ENCODE results near the gene PCED1B. TPM values are rescaled to one million over a fixed set of nuclear protein-coding genes. Genes with fewer than 3 reads are reported as not detected.

Gene PCED1B
- total and polyA plus RNA-seq, 2 experiments from 2014 or later = 5.1 to 6.6 TPM

GRCh38 chr12:47228802-47229201 lies 149.4 kb downstream of the PCED1B start:
- Histone ChIP-seq H3F3A (replicated peaks; ENCODE audit: low read depth) (0 out of 2 replicates have a peak, but pooled peaks cover 5% of the 10 kb centered on the region), H3K36me3 (ENCODE audit: insufficient read depth) (no peaks in the 10 kb centered on the region), H3K79me2 (replicated peaks; ENCODE audit: insufficient read depth) (no peaks in the 10 kb centered on the region), H3K27me3 (ENCODE audit: insufficient read depth) (no peaks in the 10 kb centered on the region), H3K27ac (ENCODE audit: low read depth) (no peak overlapping the region), H4K20me1 (replicated peaks; ENCODE audit: insufficient read depth) (no peaks in the 10 kb centered on the region), H3K4me1 (ENCODE audit: insufficient read depth) (peaks cover 31% of the 10 kb centered on the region), H3K4me2 (no peak overlapping the region), H3K9me2 (ENCODE audit: insufficient read depth) (no peaks in the 10 kb centered on the region), H3K4me3 (no peak overlapping the region), H2AFZ (no peak overlapping the region)
- ATAC-seq (no peak), DNase-seq (ENCODE audit: low spot score) (no peak)
- Mint-ChIP-seq H3K27me3 (ENCODE audit: insufficient read depth, low read depth, poor library complexity) (peaks cover 6% of the 10 kb centered on the region), H3K27ac (no peak overlapping the region), H3K36me3 (ENCODE audit: low read depth) (no peaks in the 10 kb centered on the region; the same call in 2 of the 3 replicates), H3K4me3 (no peak overlapping the region), H3K4me1 (peaks cover 30% of the 10 kb centered on the region), H3K9me3 (no peaks in the 10 kb centered on the region)
- TF ChIP-seq EZH2phosphoT487 (IDR thresholded peaks at IDR 0.05; ENCODE audit: unreplicated experiment) = no peak
- TF ChIP-seq STAT1 (IDR thresholded peaks at IDR 0.05; ENCODE audit: unreplicated experiment) = no peak
- TF ChIP-seq ZNF462 (CRISPR knock-in tag; IDR thresholded peaks at IDR 0.05) = no peak
- no peak for TF ChIP-seq REST (IDR thresholded peaks at IDR 0.05; ENCODE audit: unreplicated experiment)
- no peak for TF ChIP-seq CREB1 (CRISPR knock-in tag; IDR thresholded peaks at IDR 0.05; ENCODE audit: low read depth)
- TF ChIP-seq EZH2 (IDR thresholded peaks at IDR 0.05; ENCODE audit: low read depth, unreplicated experiment) = no peak
- TF ChIP-seq ETS1 (IDR thresholded peaks at IDR 0.05) = no peak
- TF ChIP-seq POLR2AphosphoS5 (IDR thresholded peaks at IDR 0.05; ENCODE audit: low read depth) = no peak
- no peak for TF ChIP-seq ZNF331 (CRISPR knock-in tag; IDR thresholded peaks at IDR 0.05; ENCODE audit: low read depth)
- no peak for TF ChIP-seq CTCF (conservative IDR thresholded peaks at IDR 0.05; ENCODE audit: low read depth in 2 of 2)
- no peak for TF ChIP-seq JUNB (IDR thresholded peaks at IDR 0.05; ENCODE audit: unreplicated experiment)
- TF ChIP-seq NANOG (IDR thresholded peaks at IDR 0.05; ENCODE audit: borderline replicate concordance) = no peak
- TF ChIP-seq ZNF114 (CRISPR knock-in tag; IDR thresholded peaks at IDR 0.05) = no peak

Data from GM23338 (cell line).